Fibroblast of pulmonary artery (primary cell): ENCODE data around the gene PPP1R1B.

Source experiments
- DNase-seq: peaks from one replicate; pipeline ENCODE4 v3.0.0-alpha.2; 2010; ENCODE audit warnings: low read depth
- H3K4me3 ChIP-seq: replicated peaks from 2 replicates; pipeline ENCODE4 v1.5.1; 2011; ENCODE audit warnings: low read depth, mild to moderate bottlenecking, control low read depth, low read length, moderate library complexity
- TF ChIP-seq, protein P1 (sequence below): IDR thresholded peaks from 2 replicates; pipeline ENCODE4 v1.5.1; 2011; ENCODE audit warnings: mild to moderate bottlenecking, control low read depth, low read length, inconsistent platforms; ENCODE audit errors: missing control alignments

PPP1R1B gene

GRCh38 chr17:39641097-39641496, 14.3 kb downstream of the PPP1R1B start:
- TF ChIP-seq, protein P1, sequence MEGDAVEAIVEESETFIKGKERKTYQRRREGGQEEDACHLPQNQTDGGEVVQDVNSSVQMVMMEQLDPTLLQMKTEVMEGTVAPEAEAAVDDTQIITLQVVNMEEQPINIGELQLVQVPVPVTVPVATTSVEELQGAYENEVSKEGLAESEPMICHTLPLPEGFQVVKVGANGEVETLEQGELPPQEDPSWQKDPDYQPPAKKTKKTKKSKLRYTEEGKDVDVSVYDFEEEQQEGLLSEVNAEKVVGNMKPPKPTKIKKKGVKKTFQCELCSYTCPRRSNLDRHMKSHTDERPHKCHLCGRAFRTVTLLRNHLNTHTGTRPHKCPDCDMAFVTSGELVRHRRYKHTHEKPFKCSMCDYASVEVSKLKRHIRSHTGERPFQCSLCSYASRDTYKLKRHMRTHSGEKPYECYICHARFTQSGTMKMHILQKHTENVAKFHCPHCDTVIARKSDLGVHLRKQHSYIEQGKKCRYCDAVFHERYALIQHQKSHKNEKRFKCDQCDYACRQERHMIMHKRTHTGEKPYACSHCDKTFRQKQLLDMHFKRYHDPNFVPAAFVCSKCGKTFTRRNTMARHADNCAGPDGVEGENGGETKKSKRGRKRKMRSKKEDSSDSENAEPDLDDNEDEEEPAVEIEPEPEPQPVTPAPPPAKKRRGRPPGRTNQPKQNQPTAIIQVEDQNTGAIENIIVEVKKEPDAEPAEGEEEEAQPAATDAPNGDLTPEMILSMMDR: no peak
- H3K4me3 ChIP-seq: no peak overlapping the region

GRCh38 chr17:39641883-39642282, 15.1 kb downstream of the PPP1R1B start:
- TF ChIP-seq, protein P1: no peak
- DNase-seq: no peak
- H3K4me3 ChIP-seq: no peak overlapping the region

More at GRCh38 chr17:39641097-39641496, 14.3 kb downstream of the PPP1R1B start:
- no peak for DNase-seq

- TF ChIP-seq, protein P1: no peak
- no peak overlapping the region for H3K4me3 ChIP-seq
- no peak for DNase-seq
These were observed 15.7 kb downstream of the PPP1R1B start for GRCh38 chr17:39642291-39643074.

DNA sequence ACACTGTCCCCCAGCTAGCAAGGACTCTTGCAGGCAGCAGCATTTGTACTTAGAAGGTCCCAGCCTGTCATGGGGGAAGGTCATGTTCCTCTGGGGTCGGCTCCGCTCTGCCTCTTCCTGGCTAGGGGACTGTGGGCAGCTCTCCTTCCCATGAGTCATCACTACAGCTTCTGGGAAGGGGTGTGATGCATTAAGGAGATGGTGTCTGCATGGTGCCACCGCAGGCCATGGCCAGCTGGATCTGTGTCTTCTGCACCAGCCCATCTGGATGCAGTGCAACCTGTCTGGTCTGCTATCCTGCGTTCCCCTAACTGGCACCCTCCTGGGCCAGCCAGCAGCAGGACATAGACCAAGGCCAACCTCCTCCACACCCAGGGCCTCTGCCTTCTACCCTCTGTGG, 16.5 kb downstream of the PPP1R1B start:
- TF ChIP-seq, protein P1: no peak
- no peak overlapping the region for H3K4me3 ChIP-seq
- DNase-seq: no peak

GRCh38 chr17:39647256-39647655, 20.5 kb downstream of the PPP1R1B start:
- no peak for DNase-seq
- TF ChIP-seq, protein P1: no peak
- no peak overlapping the region for H3K4me3 ChIP-seq

DNA sequence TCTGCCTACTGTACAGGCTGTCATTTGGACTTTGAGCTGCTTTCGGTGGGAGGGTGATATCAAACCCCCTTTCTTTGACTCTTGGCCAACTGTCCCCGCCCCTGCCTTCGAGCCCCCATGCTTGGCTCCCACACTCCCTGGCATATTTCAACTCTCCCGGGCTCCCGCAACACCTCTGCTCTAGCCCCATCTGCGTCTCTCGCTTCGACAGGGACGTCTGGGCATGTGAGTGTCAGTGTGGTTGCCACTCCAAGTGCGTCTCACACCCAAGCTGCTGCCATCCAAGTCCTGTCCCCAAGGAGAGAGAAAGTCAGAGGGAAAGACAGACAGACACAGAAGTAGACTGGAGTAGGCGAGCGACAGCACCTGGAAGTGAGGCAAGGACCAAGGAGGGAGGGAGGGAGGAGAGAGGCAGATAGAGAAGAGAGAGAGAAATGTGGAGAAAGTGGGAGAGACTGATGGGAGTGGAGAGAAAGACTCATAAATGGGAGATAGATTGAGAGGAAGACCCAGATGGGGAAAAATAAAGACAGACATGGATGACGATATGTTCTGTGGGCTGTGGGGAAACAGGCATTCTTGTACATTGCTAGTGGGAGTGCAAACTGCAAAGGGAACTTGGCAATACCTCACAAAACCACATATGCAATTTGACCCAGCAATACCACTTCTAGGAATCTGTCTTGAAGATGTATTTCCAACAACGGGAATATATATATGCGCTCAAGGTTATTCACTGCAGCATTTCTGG, 22.0 kb downstream of the PPP1R1B start:
- no peak overlapping the region for H3K4me3 ChIP-seq
- TF ChIP-seq, protein P1: no peak
- peak; percentile 61 for DNase-seq
